ENCODE measurements around the gene TBC1D9.
"Not testable (repeated sequence)": the region's sequence is repeated elsewhere in the genome, so short reads cannot be mapped to it uniquely, and the experiment has no call there.

Gene TBC1D9

GRCh38 chr4:140754918-140755773 lies 1.0 kb downstream of the TBC1D9 start:
- DNase-seq (ENCODE audit: low read depth in 2 of 2, low spot score in 1 of 2), result no peak

- DNase-seq (ENCODE audit: low read depth in 2 of 2, low spot score in 1 of 2), result no peak
Observed at GRCh38 chr4:140753329-140753728, 2.9 kb downstream of the TBC1D9 start.

- DNase-seq (ENCODE audit: low read depth in 2 of 2, low spot score in 1 of 2), result no peak
Observed at GRCh38 chr4:140752291-140753068, 3.7 kb downstream of the TBC1D9 start.

GRCh38 chr4:140750470-140750869 lies 5.7 kb downstream of the TBC1D9 start:
- no peak for DNase-seq (ENCODE audit: low read depth in 2 of 2, low spot score in 1 of 2)

- no peak for DNase-seq (ENCODE audit: low read depth in 2 of 2, low spot score in 1 of 2)
Observed at GRCh38 chr4:140748171-140748570, 8.0 kb downstream of the TBC1D9 start.

GRCh38 chr4:140746546-140746945 lies 9.6 kb downstream of the TBC1D9 start:
- DNase-seq (ENCODE audit: low read depth in 2 of 2, low spot score in 1 of 2), result not testable (repeated sequence)

- DNase-seq (ENCODE audit: low read depth in 2 of 2, low spot score in 1 of 2), result no peak
Observed at GRCh38 chr4:140744421-140744820, 11.8 kb downstream of the TBC1D9 start.

- DNase-seq (ENCODE audit: low read depth in 2 of 2, low spot score in 1 of 2), result no peak
Observed at GRCh38 chr4:140743194-140743931, 12.8 kb downstream of the TBC1D9 start.

- DNase-seq (ENCODE audit: low read depth in 2 of 2, low spot score in 1 of 2), result no peak
Observed at GRCh38 chr4:140742838-140743193, 13.4 kb downstream of the TBC1D9 start.

- DNase-seq (ENCODE audit: low read depth in 2 of 2, low spot score in 1 of 2), result no peak
Observed at GRCh38 chr4:140740906-140741670, 15.1 kb downstream of the TBC1D9 start.

GRCh38 chr4:140740422-140740821 lies 15.8 kb downstream of the TBC1D9 start:
- no peak for DNase-seq (ENCODE audit: low read depth in 2 of 2, low spot score in 1 of 2)

GRCh38 chr4:140739971-140740370 lies 16.2 kb downstream of the TBC1D9 start:
- DNase-seq (ENCODE audit: low read depth in 2 of 2, low spot score in 1 of 2), result no peak

- no peak for DNase-seq (ENCODE audit: low read depth in 2 of 2, low spot score in 1 of 2)
Observed at GRCh38 chr4:140738139-140738538, 18.0 kb downstream of the TBC1D9 start.

- no peak for DNase-seq (ENCODE audit: low read depth in 2 of 2, low spot score in 1 of 2)
Observed at GRCh38 chr4:140736669-140737343, 19.4 kb downstream of the TBC1D9 start.

- no peak for DNase-seq (ENCODE audit: low read depth in 2 of 2, low spot score in 1 of 2)
Observed at GRCh38 chr4:140735779-140736391, 20.3 kb downstream of the TBC1D9 start.

GRCh38 chr4:140735317-140735716 lies 20.9 kb downstream of the TBC1D9 start:
- no peak for DNase-seq (ENCODE audit: low read depth in 2 of 2, low spot score in 1 of 2)

- no peak for DNase-seq (ENCODE audit: low read depth in 2 of 2, low spot score in 1 of 2)
Observed at GRCh38 chr4:140732780-140733179, 23.4 kb downstream of the TBC1D9 start.

GRCh38 chr4:140729344-140730049 lies 26.7 kb downstream of the TBC1D9 start:
- DNase-seq (ENCODE audit: low read depth in 2 of 2, low spot score in 1 of 2), result no peak

- DNase-seq (ENCODE audit: low read depth in 2 of 2, low spot score in 1 of 2), result no peak
Observed at GRCh38 chr4:140726776-140727500, 29.2 kb downstream of the TBC1D9 start.

Measured in stimulated activated CD8-positive, alpha-beta memory T cell treated with anti-CD3 and anti-CD28 coated beads, Interleukin-4, amount 100 ng/mL, for 1 hour (primary cell).